NCI-H2227 (cell line): ENCODE results near the gene FOSB.
"Not testable (repeated sequence)": the region's sequence is repeated elsewhere in the genome, so short reads cannot be mapped to it uniquely, and the experiment has no call there.

Experiments
- DNase-seq: peaks from one replicate; lab custom pipeline; 2025; ENCODE audit not compliant: unreplicated experiment; lab: John Stamatoyannopoulos, UW

FOSB gene

GRCh38 chr19:45467456-45468158 is at the start of gene FOSB:
Gene FOSB (plus strand): TSS chr19:45467996. CDS start chr19:45468587, 591 bp downstream.
- peak; percentile 93 for DNase-seq

- DNase-seq = no peak
Observed at GRCh38 chr19:45418802-45419201, 49.0 kb upstream of the FOSB start.

DNA sequence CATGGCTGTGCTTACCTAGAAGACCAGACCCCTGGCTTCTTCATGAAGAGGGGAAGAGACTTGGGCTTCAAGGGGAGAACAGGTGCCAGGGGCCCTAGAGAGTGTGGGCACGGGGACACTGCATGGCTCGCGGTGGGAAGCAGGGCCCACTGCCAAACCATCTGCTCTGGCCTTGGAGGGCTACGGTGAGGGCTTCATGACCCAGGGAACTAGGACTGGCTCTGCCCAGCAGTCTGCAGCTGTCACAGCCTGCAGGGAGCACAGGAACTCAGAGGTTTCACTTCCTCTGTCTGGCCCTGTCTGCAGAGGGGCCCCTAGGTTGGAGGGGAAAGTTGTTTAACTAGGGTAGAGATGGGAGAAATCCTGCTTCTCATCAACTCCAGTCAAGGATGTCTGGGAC is 48.4 kb upstream of the FOSB start:
- DNase-seq = no peak

DNA sequence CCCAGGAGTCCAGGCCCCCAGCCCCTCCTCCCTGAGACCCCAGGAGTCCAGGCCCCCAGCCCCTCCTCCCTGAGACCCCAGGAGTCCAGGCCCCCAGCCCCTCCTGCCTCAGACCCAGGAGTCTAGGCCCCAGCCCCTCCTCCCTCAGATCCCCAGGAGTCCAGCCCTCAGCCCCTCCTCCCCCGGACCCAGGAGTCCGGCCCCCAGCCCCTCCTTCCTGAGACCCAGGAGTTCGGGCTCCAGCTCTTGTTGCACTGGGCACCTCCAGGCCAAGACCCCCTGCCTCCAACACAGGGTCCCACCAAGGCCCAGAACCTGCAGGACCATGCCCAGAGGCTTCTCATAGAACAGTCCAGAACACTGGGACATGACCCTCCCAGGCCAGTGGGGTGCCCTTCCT is 47.9 kb upstream of the FOSB start:
- no peak for DNase-seq

DNA sequence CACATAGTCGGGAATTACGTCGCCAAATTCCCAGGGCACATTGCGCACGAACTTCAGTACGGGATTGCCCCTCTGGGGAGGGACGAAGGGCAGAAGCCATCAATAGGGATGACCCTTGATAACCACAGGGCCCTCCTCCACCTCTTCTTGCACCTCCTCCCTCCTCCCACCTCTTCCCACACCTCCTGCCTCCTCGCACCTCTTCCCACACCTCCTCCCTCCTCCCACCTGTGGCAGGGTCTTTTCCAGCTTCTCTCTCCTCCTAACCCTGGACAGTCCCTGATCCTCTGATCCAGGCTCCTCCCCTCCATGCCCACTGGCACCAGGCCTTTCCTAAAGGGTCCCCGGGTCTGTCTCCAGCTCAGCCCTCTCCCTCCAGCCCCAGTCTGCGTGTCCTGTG is 47.4 kb upstream of the FOSB start:
- no peak for DNase-seq

DNA sequence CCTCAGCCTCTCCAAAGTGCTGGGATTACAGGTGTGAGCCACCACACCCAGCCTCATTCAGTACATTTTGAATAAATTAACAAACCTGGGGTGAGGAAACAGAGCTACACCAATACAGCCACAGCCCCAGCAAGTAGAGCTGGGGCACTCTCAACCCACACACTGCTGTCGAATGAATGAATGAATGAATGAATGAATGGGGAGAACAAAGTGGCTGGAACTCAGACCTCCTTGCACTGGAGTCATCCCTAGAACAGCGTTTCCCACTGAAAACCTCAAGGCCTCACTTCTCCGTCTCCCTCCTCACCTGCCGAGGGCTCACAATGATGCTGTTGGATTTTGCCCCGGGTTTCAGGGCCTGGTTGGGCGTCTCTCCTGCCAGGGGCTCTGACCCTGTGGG is 46.9 kb upstream of the FOSB start:
- no peak for DNase-seq

- DNase-seq = no peak
Observed at GRCh38 chr19:45421947-45422498, 45.8 kb upstream of the FOSB start.

DNA sequence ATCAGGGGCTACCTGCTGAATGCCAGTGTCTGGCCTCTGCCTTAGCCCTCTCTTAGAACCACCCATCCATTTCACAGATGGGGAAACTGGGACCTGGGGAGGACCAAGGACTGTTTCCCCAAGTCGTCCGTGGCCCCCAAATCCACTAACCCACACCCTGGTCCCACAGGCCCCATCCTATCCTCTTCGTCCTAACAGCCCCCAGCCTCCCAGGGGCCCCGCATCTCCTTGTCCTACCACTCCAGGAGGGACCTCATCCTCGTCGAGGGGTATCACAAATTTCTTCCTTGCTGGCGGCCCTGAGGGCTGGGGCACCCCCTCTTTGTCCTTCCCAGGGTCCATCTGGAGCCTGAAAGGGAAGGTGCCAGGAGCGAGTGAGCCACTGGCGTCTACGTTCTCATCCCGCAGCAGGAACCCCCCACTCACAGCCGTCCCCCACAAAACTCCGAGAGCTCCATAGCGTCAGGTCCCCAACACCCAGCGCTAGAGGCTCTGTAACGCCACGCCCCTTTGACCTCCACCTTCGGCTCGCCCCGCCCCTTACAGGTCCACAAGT is 44.7 kb upstream of the FOSB start:
- no peak for DNase-seq

DNA sequence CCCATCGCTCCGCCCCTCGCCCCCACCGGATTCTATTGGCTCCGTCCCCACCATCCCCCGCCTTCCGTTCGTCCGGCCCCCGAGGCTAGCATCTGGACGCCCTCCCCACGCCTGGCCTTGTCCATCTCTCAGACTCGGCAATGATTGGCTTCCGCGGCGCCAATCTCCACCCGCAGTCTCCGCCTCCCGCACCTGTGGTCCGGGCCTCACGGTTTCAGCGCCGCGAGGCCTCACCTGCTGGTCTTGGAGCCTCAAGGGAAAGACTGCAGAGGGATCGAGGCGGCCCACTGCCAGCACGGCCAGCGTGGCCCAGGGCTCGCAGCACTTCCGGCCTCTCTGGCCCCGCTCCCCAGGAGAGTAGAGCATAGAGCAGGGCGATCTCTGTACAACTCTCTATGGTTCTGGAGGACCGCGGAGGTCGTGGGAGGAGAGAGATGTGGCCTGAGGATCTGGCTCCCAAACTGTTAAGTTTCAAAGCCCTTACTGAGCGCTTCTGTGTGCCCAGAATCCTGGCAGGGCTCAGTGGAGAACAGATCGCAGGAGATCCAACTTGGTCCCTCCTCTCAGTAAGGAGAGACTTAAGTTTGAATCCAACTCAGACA is 44.1 kb upstream of the FOSB start, which contains the start of gene ERCC1:
ERCC1 (minus strand) TSS at position 329 of the 602 bp plus-strand sequence. CDS start 543 bp downstream, outside the sequence.
- peak; percentile 97 for DNase-seq

DNA sequence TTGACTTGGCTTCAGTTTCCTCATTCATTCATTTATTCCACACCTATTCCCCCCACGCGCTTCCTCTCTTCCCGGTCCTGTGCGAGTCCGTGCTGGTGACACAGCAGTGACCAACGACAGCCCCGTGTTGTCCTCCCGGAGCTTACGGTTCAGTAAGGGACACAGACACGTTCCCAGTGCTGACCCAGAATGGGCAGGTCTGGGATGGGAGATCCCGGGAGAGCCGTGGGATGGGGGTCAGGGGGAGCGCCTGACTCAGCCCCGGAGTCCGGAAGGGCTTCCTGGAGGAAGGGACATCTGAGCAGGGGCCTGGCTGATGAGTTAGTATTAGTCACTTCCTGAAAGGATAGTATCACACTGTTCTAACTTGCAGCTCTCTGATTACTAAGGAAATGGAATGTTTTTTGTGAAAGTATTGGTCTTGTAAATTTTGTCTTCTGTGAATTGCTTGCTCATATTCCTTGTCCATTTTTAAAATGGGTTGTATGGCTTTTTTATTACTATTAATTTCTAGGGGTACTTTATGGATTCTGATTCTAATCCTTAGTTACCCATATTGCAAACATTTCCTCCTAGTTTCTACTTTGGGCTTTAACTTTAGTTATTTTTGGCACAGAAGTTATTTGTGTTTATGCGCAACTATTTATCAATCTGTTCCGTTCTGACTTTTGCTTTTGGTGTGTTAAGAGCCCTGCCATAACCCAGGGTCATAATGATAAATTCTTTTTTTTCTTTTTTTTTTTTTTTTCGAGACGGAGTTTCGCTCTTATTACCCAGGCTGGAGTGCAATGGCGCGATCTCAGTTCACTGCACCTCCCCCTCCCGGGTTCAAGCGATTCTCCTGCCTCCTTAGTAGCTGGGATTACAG is 43.4 kb upstream of the FOSB start:
- no peak for DNase-seq

DNA sequence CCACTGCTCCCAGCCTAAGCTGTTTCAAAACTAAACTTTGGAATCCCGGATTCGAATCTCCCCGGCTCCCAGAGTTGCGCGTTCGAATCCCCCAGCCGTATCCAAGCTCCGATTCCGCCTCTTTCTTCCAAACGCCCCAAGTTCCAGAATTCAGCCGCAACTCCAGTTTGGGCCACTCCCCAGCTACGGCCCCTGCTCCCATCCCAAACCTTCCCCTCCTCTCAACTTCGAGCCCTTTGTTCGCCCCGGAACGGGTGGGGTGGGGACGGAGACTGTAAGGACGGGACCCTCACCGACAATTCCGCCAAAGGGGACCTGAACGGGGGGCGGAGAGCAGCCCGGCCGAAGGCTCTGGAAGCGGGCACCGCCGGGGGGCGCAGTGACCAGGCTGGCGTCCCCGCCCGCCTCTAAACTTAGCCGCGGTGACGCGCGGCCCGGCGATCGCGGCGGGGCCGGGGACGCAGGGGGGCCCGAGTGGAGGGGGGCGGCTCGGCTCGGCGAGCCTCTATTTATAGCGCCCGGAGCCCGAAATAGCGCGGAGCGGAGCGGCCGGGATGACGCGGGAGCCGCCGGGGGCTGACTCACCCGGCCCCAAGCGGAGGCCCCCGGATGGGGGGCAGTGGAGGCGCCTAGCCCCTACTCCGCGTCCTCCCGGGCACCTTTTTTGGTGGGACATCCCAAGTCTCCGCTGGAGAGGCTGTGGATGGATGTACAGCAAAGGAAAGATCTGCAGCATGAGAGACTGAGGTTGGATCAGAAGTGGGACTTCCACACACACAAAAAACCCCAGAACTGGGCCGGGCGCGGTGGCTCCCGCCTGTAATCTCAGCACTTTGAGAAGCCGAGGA is 39.2 kb upstream of the FOSB start:
- peak; percentile 51 for DNase-seq

- not testable (repeated sequence) for DNase-seq
Observed at GRCh38 chr19:45429896-45430295, 37.9 kb upstream of the FOSB start.

- DNase-seq = not testable (repeated sequence)
Observed at GRCh38 chr19:45431008-45431407, 36.8 kb upstream of the FOSB start.

- not testable (repeated sequence) for DNase-seq
Observed at GRCh38 chr19:45432543-45432942, 35.3 kb upstream of the FOSB start.

DNA sequence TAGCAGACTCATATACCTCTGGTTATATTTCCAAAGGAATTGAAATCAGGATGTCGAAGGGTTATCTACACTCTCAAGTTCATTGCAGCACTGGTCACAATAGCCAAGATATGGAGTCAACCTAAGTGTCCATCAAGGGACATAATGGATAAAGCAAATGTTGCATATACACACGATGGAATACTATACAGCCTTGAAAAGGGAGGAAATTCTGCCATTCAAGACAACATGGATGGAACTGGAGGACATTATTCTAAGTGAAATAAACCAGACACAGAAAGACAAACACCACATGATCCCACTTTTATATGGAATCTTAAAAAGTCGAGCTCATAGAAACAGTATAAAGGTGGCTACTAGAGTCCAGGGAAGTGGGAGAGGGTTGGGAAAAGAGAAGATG is 30.5 kb upstream of the FOSB start:
- DNase-seq = no peak

DNA sequence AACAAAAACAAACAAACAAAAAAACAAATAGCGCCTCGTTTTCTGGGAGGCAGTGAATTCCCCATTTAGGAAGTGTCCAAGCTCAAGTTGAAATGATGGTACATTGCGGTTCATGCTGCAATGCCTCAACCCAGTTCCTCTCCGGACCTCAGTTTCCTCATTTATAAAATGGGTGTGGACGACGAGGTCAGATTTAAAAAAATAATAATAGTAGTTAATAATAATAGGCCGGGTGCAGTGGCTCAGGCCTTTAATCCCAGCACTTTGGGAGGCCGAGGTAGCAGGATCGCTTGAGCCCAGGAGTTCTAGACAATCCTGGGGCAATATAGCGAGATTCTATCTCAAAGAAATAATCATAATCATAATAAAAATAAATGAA is 28.6 kb upstream of the FOSB start:
- no peak for DNase-seq

DNA sequence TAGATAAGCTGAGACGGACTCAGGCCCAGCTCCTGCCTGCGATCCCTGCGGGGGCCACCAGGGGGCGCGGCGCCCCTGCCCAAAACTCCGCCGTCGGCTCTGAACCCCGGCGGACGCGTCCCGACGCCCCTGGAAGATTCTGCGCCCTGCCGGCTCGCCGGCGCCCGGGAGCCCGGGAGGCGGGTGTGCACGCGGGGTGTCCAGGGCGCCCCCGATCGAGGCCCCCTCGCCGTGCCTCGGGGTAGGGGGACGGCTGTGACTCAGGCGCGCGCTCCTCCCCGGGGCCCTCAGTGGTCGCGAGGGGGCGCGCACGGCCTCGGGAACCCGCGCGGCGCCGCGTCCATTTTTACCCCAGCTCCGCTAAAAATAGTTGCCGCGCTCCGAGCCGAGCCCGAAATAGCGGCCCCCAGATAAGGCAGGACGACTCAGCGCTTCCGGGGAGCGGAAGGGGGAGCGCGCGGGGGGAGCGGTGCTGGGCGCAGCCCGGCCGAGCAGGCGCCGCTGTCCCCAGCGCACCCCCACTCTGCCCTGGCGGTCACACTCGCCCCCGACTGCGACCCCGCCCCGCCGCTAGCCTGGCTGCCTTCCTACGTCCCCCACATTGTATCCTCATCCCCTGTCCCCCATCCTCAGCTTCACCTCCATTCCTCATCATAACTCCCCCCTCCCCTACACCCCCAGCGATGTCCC is 28.1 kb upstream of the FOSB start:
- peak; percentile 83 for DNase-seq

DNA sequence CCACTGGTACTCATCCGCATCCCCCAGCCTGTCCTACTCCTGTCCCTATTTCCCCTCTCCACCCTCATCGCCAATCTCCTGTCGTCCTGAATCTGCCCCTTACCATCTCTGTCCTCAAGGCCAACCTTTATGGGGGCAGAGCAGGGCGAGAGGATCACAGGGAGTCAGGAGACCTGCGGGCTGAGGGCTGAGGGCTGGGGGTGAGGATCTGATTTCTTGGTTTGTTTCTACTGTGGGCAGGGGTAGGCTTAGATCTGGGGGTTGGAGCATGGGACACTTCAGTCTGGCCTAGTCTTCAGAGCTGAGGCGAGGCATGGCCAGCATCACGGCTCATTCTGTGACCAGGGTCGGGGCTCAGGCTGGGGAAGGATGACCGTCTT is 27.5 kb upstream of the FOSB start:
- DNase-seq = no peak

DNA sequence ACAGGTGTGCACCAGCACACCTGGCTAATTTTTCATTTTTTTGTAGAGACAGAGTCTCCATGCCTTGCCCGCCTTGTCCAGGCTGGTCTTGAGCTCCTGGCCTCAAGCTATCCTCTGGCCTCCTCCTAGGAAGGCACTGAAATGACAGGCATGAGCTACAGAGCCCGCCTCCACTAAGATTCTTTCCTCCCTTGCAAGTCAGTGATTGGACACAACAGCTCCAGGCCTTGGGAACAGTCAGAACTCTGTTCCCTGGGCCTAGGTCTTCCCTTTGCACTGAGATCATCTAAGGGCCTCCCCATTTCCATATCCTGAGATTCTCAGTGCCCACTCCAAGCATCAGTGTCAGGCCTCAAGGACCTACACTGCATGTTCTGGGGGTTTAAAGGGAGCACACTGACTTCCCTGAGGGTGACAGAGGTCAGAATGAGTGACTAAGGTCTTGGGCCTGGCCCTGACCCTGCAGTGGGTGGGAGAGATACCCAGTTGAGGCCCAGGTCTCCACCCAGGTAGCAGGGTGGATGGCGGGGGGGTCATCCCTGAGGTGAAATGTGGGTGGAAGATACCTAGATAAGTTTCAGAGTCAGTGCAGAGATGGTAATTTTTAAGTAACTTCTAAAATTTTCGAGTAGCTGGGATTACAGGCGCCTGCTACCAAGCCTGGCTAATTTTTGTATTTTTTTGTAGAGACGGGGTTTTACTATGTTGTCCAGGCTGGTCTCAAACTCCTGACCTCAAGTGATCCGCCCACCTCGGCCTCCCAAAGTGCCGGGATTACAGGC is 26.7 kb upstream of the FOSB start:
- DNase-seq = peak; percentile 36
